ENCODE results near the gene CMIP.

The CMIP gene

GRCh38 chr16:81706327-81707295, 262.0 kb downstream of the CMIP start:
- TF ChIP-seq, protein P1, sequence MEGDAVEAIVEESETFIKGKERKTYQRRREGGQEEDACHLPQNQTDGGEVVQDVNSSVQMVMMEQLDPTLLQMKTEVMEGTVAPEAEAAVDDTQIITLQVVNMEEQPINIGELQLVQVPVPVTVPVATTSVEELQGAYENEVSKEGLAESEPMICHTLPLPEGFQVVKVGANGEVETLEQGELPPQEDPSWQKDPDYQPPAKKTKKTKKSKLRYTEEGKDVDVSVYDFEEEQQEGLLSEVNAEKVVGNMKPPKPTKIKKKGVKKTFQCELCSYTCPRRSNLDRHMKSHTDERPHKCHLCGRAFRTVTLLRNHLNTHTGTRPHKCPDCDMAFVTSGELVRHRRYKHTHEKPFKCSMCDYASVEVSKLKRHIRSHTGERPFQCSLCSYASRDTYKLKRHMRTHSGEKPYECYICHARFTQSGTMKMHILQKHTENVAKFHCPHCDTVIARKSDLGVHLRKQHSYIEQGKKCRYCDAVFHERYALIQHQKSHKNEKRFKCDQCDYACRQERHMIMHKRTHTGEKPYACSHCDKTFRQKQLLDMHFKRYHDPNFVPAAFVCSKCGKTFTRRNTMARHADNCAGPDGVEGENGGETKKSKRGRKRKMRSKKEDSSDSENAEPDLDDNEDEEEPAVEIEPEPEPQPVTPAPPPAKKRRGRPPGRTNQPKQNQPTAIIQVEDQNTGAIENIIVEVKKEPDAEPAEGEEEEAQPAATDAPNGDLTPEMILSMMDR (IDR thresholded peaks at IDR 0.05) = no peak

DNA sequence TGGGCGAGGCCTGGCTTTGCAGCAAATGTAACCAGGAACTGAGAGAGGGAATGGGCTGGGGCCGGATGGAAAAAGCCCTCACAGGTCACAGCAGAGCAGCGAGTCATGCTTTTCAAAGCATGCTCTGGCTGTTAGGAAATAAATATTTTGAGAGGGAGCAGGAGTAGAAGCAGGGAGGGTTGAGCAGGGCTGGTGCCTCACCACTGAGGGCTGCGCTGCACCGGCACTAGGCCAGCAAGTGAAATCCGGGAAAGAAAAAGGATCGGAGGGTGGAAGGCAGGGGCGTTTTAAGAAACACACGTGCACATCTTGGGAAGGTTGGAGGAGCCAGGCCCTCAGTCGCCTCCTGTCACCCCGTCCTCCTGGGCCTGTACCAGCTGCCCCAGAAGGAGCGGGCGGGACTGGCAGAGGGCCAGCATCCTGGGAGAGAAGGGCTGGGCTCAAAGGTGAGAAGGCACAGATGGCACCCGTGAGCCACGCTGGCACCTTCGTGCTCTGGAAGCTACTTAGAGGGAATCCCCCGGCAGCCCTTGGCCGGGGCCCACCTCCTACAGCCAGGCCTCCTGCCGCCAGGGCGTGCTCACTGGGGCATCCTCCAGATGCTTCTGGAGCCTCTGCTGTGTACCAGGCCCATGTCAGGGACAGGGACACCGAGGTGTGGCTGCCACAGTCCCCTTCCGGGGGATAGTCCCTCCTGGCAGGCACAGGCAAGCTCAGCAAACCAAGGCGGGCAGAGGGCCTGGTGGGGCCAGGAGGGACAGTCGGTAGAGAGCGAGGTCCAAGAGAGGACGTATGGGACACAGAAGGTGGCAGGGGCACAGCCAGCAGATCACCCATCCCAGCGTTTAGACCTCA, 263.0 kb downstream of the CMIP start:
- TF ChIP-seq, protein P1 (IDR thresholded peaks at IDR 0.05) = no peak

DNA sequence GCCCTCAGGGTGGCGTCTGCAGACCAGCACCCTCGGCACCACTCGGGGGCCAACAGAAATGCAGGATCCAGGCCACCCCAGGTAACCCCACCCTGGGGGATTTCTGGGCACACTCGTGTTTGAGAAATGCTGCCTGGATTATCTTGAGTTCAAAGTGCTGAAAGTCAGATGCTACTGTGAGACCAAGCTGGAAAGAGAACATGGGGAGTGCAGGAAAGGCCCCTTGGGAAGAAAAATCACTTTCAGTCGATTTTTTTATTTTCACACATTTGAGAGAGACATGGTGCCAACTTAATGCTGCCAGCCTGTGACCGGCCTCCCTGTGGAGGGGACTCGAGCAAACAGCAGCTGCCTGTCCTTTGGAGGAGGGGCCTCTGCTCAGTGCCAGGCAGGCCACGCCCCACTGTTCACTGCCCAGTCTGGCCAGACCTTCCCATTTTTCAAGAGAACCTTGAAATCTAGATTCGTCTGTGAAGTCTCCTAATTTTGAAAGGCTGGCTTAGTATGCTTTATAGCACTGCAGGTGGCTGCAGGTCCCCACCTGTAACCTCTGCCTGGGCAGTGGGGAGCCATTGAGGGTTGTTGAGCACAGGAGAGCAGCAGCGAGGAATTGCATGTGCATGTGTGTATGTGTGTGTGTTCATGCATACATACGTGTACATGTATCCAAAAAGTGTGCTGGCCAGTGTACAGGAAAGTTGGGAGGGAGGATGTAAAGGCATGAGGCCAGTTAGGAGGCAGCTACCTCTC, 263.8 kb downstream of the CMIP start:
- TF ChIP-seq, protein P1 (IDR thresholded peaks at IDR 0.05) = no peak

- TF ChIP-seq, protein P1 (IDR thresholded peaks at IDR 0.05) = no peak
Observed at GRCh38 chr16:81709016-81709900, 264.6 kb downstream of the CMIP start.

DNA sequence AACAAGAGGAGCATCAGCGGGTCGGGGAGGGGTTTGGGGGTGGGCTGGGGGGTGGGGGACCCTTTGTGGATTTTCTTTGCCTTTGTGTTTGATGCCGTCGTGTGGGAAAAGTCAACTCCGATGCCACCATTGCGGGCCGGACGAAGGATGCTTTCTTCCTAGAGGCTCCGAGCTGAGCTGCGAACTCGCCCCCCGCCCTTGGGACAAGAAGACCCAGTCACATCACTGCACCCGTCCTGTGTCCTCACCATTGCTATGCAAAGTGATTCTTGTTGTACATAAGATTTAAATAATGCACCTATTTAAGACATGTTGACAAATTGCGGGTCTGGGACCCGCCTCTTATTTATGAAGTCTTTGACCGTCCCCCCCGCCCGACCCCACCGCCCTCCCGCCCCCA, 265.4 kb downstream of the CMIP start:
- TF ChIP-seq, protein P1 (IDR thresholded peaks at IDR 0.05) = no peak

DNA sequence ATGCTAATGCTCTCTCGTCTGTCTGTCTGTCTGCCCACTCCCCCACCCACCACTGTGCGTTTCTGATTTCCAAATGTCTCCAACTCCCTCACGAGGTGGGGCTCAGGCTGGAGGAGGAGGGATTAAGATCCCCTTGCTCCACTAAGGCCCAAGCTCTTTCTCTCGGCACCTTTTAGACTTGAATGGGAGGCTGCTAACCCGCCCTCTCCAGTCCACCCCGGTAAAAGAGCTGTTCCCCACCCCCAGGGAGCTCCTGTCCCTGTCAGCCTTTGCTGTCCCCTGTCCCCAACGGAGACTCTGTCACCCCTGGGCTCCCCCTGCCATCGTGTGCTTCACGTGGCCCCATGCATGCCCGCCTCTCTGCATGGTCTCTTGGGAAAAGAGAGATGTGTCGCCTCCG, 266.0 kb downstream of the CMIP start:
- TF ChIP-seq, protein P1 (IDR thresholded peaks at IDR 0.05) = no peak

Data from LNCAP (cell line).